Tibial nerve (tissue), 4 donors: Measurements from ENCODE around the gene ZNF283. TPM values are rescaled to one million over a fixed set of nuclear protein-coding genes. Genes with fewer than 3 reads are reported as not detected.
"Not testable (repeated sequence)": the region's sequence is repeated elsewhere in the genome, so short reads cannot be mapped to it uniquely, and the experiment has no call there.

ENCODE experiments used
- DNase-seq, 2 donors: peaks; one replicate each; pipeline ENCODE4 v3.0.0-alpha.2; 2019; ENCODE audit warnings: low spot score in 2 of 2
- H3K27ac ChIP-seq, 4 donors: fragments of 200-600 bp; sonication (generic) in 3 of 4; one replicate each; pipeline ENCODE4 v1.5.1; 2017 to 2019; ENCODE audit warnings: mild to moderate bottlenecking in 1 of 4
- H3K27me3 ChIP-seq, 2 donors: fragments of 200-600 bp; sonication (generic) in 1 of 2; one replicate each; pipeline versions ENCODE4 v1.5.1 to v1.6.0; 2017 to 2019
- H3K36me3 ChIP-seq, 3 donors: fragments of 200-600 bp; sonication (generic); one replicate each; pipeline ENCODE4 v1.5.1; 2018 to 2019
- H3K4me1 ChIP-seq, 4 donors: fragments of 200-600 bp; sonication (generic) in 3 of 4; one replicate each; pipeline ENCODE4 v1.5.1; 2017 to 2019
- H3K4me3 ChIP-seq, 4 donors: fragments of 200-600 bp; sonication (generic) in 3 of 4; one replicate each; pipeline ENCODE4 v1.5.1; 2017 to 2019; ENCODE audit warnings: mild to moderate bottlenecking in 1 of 4, moderate library complexity in 1 of 4
- H3K9me3 ChIP-seq, 4 donors: fragments of 200-600 bp; sonication (generic) in 3 of 4; one replicate each; pipeline ENCODE4 v1.5.1; 2017 to 2019
- EP300 ChIP-seq, 2 donors: sonication (generic); formaldehyde crosslinking; IDR thresholded peaks; one replicate each; pipeline ENCODE4 v1.6.1; 2017; ENCODE audit warnings: antibody characterized with exemption in 2 of 2, mild to moderate bottlenecking in 1 of 2
- POLR2A ChIP-seq, 2 donors: fragments of 450-650 bp; IDR thresholded peaks; one replicate each; pipeline ENCODE4 v1.6.1; 2017; ENCODE audit warnings: antibody characterized with exemption in 2 of 2, mild to moderate bottlenecking in 2 of 2, moderate library complexity in 2 of 2
- WGBS, 2 donors: methylation state at CpG; one replicate each; pipeline ENCODE4 v1.1.5; 2018; 5-methylcytosine and 5-hydroxymethylcytosine counted together
- total RNA-seq, 4 donors: library from RNA; depleted of rRNA; stranded (reverse); fragments of >200 nt; gene quantifications; one replicate each; pipeline ENCODE4 v1.1.0, GENCODE V29; 2016
- TF ChIP-seq, protein P1 (sequence below), 5 experiments: fragments of 200-600 bp in 3 of 5; fragments of 450-650 bp in 2 of 5; sonication (generic) in 3 of 5; IDR thresholded peaks; one replicate each; pipeline ENCODE4 v1.5.1; 2016 to 2019; ENCODE audit warnings: antibody characterized with exemption in 5 of 5, mild to moderate bottlenecking in 3 of 5, moderate library complexity in 2 of 5

ZNF283 gene
- total RNA-seq, 4 donors from 2014 or later = 4.2 to 12.3 (median 10.4) TPM

DNA sequence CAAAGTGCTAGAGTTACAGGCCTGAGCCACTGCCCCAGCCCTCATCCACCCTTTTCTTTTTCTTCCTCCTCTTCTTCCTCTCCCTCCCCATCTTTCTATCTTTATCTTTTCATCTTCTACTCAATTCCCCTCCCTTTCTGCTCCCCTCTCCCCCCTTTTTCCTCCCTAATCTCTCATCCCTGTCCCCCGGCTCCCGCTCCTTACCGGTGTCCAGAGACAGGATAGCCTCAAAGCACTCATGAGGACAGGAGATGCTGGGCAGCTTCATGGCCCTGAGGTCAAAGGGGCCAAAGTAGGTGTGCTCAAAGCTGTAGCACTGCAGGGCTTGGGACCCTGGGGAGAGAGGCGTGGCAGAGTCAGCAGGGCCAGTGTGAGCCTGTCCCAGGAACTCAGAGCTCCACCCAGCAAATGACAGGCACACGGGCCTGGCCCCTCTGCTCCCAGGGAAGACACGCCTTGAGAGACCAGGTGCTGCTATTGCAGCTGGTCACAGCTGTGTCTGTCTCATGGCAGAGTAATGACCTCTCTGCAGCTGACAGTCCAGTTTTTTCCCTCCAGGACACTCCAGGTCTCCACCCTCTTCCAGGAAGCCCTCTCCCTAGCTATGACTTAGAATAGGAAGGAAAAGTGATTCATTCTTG lies 27.5 kb upstream of the ZNF283 start:
- Histone ChIP-seq H3K27me3 (peaks cover 0 to 49% of the 10 kb centered on the region in 2 donors), H3K27ac (no peak overlapping the region), H3K4me3 (no peak overlapping the region), H3K36me3 (no peaks in the 10 kb centered on the region), H3K4me1 (peaks cover 0 to 12% (median 3%) of the 10 kb centered on the region in 4 donors), H3K9me3 (peaks cover 0 to 4% (median 0%) of the 10 kb centered on the region in 4 donors)
- 63 to 81% methylated on average over 6 of the region's 6 CpGs for WGBS, 2 donors
- no peak for DNase-seq
- TF ChIP-seq, protein P1, sequence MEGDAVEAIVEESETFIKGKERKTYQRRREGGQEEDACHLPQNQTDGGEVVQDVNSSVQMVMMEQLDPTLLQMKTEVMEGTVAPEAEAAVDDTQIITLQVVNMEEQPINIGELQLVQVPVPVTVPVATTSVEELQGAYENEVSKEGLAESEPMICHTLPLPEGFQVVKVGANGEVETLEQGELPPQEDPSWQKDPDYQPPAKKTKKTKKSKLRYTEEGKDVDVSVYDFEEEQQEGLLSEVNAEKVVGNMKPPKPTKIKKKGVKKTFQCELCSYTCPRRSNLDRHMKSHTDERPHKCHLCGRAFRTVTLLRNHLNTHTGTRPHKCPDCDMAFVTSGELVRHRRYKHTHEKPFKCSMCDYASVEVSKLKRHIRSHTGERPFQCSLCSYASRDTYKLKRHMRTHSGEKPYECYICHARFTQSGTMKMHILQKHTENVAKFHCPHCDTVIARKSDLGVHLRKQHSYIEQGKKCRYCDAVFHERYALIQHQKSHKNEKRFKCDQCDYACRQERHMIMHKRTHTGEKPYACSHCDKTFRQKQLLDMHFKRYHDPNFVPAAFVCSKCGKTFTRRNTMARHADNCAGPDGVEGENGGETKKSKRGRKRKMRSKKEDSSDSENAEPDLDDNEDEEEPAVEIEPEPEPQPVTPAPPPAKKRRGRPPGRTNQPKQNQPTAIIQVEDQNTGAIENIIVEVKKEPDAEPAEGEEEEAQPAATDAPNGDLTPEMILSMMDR (IDR thresholded peaks at IDR 0.05) = no peak
- TF ChIP-seq POLR2A (IDR thresholded peaks at IDR 0.05) = no peak
- TF ChIP-seq EP300 (IDR thresholded peaks at IDR 0.05) = no peak

DNA sequence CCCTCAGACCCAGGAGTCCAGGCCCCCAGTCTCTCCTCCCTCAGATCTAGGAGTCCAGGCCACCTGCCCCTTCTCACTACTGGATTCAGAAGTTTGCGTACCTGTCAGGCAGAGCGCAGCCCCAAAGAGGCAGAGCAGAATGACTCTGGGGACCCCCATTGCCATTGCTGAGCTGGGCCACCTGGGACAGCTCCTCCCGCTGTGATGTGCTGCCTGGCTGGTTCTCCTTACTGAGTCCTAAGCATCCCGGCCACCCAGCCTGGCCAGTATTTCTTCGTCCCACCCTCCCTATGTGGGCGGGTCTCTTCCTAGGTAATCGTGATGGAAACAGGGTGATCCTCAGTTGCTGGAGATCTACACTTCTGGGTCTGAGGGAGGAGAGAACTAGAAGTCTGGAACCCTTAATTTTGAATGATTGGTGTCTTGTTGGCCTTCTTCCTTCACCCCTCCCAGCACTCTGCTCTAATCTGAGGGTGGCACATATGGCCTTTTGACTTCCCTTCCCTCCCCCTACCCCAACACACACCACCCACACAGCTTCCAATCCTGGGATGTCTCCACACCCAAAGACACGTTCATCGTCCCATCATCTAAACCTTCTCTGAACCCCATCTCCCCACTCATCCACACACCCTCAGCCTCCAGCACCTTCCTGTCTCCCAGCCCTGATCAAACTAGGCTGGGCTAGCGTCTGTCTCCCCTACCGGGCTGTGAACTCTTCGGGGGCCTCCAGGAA lies 24.7 kb upstream of the ZNF283 start, which contains the start of gene LYPD5:
TSS of gene LYPD5 (minus strand) at position 232 of the 736 bp plus-strand sequence. CDS start at position 165, 67 bp downstream.
- no peak for DNase-seq
- H3K36me3 ChIP-seq = no peaks in the 10 kb centered on the region
- no peak within 1 kb of the TSS for H3K27ac ChIP-seq
- no peak within 1 kb of the TSS for H3K4me3 ChIP-seq
- H3K4me1 ChIP-seq = peaks cover 0 to 12% (median 3%) of the 10 kb centered on the region in 4 donors
- no peaks in the 10 kb centered on the region for H3K9me3 ChIP-seq
- H3K27me3 ChIP-seq = peaks cover 0 to 27% of the 10 kb centered on the region in 2 donors
- WGBS, 2 donors = 49 to 58% methylated on average over 12 of the region's 12 CpGs
- TF ChIP-seq POLR2A (IDR thresholded peaks at IDR 0.05) (no peak), EP300 (IDR thresholded peaks at IDR 0.05) (no peak)
- TF ChIP-seq, protein P1 (IDR thresholded peaks at IDR 0.05) = no peak

DNA sequence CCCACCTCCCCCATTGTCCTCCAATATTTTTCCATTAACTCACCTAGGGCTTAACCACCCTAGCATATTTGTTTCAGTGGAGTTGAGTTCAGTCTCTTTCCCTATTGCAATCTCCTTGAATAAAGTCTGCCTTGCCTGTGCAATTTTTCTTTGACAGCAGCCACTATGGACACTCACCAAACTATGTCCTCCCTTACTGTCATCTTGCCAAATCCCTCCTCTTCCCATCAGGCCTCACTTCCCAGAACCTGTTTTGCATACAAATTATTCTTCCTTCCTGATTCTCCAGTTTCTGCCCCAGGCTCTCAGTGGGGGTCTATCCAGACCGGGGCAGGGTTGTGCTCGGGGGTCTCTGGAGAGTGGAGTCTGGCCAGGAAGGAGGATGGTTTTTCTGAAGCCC lies 22.7 kb upstream of the ZNF283 start:
- WGBS, 2 donors = 24 to 65% methylated on average over 2 of the region's 2 CpGs
- Histone ChIP-seq H3K36me3 (no peaks in the 10 kb centered on the region), H3K4me1 (no peaks in the 10 kb centered on the region), H3K27me3 (peaks cover 0 to 9% of the 10 kb centered on the region in 2 donors), H3K27ac (no peak overlapping the region), H3K9me3 (no peaks in the 10 kb centered on the region), H3K4me3 (no peak overlapping the region)
- no peak for DNase-seq
- TF ChIP-seq, protein P1 (IDR thresholded peaks at IDR 0.05) = no peak
- TF ChIP-seq EP300 (IDR thresholded peaks at IDR 0.05) (no peak), POLR2A (IDR thresholded peaks at IDR 0.05) (no peak)

DNA sequence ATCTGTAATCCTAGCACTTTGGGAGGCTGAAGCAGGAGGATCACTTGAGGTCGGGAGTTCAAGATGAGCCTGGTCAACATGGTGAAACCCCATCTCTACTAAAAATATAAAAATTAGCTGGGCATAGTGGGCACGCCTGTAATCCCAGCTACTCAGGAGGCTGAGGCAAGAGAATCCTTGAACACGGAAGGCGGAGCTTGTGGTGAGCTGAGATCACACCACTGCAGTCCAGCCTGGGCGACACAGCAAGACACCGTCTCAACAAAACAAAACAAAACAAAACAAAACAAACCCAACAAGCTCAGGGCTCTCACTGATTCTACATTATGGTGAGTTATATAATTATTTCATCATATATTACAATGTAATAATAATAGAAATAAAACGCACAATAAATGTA lies 20.7 kb upstream of the ZNF283 start:
- not testable (repeated sequence) for H3K27me3 ChIP-seq, H3K4me3 ChIP-seq, H3K9me3 ChIP-seq, H3K27ac ChIP-seq, DNase-seq, H3K4me1 ChIP-seq, H3K36me3 ChIP-seq
- WGBS, 2 donors = 75 to 83% methylated on average over 7 of the region's 7 CpGs

DNA sequence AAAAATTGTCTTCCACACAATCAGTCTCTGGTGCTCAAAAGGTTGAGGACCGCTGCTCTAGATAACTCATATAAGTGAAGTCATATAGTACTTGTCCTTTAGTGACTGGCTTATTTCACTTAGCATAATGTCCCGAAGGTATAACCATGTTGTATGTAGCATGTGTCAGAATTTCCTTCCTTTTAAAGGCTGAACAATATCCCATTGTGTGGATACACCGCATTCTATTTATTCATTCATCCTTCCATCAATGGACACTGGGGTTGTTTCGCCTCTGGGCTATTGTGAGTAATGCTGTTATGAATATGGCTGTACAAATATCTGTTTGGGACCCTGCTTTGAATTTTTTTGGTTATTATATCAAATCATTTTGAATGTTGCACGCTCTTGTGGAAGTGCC lies 20.3 kb upstream of the ZNF283 start:
- Histone ChIP-seq H3K9me3 (no peaks in the 10 kb centered on the region), H3K27ac (no peak overlapping the region), H3K4me1 (no peaks in the 10 kb centered on the region), H3K36me3 (no peaks in the 10 kb centered on the region), H3K27me3 (peaks cover 0 to 4% of the 10 kb centered on the region in 2 donors), H3K4me3 (no peak overlapping the region)
- no peak for DNase-seq
- TF ChIP-seq EP300 (IDR thresholded peaks at IDR 0.05) (no peak), POLR2A (IDR thresholded peaks at IDR 0.05) (no peak)
- TF ChIP-seq, protein P1 (IDR thresholded peaks at IDR 0.05) = no peak
- 34 to 44% methylated on average over 5 of the region's 5 CpGs for WGBS, 2 donors
